ENCODE results near the gene NRN1.
A peak's percentile ranks its signal among the peaks of the same experiment; 100 is the strongest.

- TF ChIP-seq CTCF (IDR thresholded peaks at IDR 0.05) (peak in 1 of 7 experiments; percentile 7), POLR2AphosphoS5 (IDR thresholded peaks at IDR 0.05) (no peak), POLR2A (IDR thresholded peaks at IDR 0.05) (no peak), EP300 (IDR thresholded peaks at IDR 0.05) (no peak)
Observed at GRCh38 chr6:5995949-5996713, 10.6 kb downstream of the NRN1 start.

All from stomach (tissue), 4 donors.